Stimulated activated memory B cell treated with anti-CD40 and anti-IgM and Interleukin-4, amounts not matched to agents 10 μg/mL and 1 μg/mL and 100 μg/mL, for 72 hours (primary cell): ENCODE measurements around the gene AP2B1.
"Not testable (repeated sequence)": the region's sequence is repeated elsewhere in the genome, so short reads cannot be mapped to it uniquely, and the experiment has no call there.

Source experiments
- ATAC-seq: fragments of 150-1000 bp; cut with Tn5 transposase; 2 replicates; pipeline ENCODE4 v1.10.0; 2021
- H3K27ac Mint-ChIP-seq: one replicate; pipeline ENCODE4 v1.8.0; 2022; ENCODE audit warnings: mild to moderate bottlenecking, mixed read lengths
- H3K27me3 Mint-ChIP-seq: one replicate; pipeline ENCODE4 v1.8.0; 2022; ENCODE audit warnings: mixed read lengths
- H3K36me3 Mint-ChIP-seq: one replicate; pipeline ENCODE4 v1.8.0; 2022; ENCODE audit warnings: mixed read lengths
- H3K4me1 Mint-ChIP-seq: one replicate; pipeline ENCODE4 v1.8.0; 2022; ENCODE audit warnings: mixed read lengths
- H3K4me3 Mint-ChIP-seq: one replicate; pipeline ENCODE4 v1.8.0; 2022; ENCODE audit warnings: mild to moderate bottlenecking, moderate library complexity, mixed read lengths
- H3K9me3 Mint-ChIP-seq: one replicate; pipeline ENCODE4 v1.8.0; 2022; ENCODE audit warnings: mixed read lengths

Gene AP2B1

DNA sequence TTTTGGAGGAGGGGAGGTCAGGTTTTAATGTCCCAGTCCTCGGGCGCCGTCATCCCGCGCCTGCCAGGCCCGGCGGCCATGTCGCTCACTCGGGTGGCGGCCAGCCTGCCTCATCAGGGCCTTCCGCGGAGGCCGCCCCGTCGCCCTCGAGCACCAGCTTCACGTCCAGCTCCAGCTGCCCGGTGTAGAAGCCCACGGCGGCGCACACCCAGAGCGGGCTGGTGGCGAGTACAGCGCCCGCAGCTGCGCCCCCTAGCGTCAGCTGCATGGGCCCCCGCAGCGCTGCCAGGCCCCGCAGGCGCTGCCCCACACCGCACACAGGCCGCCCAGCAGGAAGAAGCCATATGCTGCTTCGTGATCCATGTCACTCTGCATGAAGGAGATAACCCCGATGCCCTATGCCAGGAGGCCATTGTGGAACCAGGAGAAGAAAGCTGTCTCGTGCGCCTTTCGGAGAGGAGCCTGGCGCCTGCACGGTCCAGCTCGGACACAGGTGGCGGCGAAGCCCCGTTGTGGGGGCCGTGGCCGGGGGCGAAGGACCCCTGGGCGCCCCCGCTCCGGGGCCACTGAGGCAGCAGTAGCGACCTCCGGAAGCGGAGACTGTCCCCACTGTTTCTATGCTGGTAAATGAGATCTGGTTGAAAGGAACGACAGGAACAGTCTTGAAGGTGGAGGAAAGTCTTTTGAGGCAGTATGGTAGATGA is 9.6 kb downstream of the AP2B1 start:
- H3K4me1 Mint-ChIP-seq, result no peaks in the 10 kb centered on the region
- H3K27ac Mint-ChIP-seq, result no peak overlapping the region
- H3K36me3 Mint-ChIP-seq, result peaks cover 53% of the 10 kb centered on the region
- no peak for ATAC-seq
- no peaks in the 10 kb centered on the region for H3K27me3 Mint-ChIP-seq
- H3K4me3 Mint-ChIP-seq, result no peak overlapping the region
- H3K9me3 Mint-ChIP-seq, result no peaks in the 10 kb centered on the region

DNA sequence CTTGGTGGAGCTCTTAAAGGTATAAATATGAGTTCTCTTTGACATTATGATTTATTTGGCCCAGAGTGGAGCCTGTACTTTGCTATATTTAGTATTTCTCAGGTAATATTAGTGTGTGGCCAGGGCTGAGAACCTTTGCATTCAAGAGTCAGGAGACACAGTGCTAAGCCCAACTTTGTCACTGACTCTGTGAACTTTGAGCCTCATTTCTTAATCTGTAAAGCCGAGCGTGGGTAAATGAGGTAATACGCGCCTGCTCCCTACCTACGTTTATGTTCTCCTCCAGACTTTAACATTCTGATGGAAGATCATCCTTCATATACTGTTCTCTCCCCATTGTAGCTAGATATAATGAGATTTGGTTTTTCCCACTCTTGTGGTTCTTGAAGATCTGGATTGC is 10.5 kb downstream of the AP2B1 start:
- ATAC-seq, result no peak
- H3K36me3 Mint-ChIP-seq, result peaks cover 54% of the 10 kb centered on the region
- H3K27ac Mint-ChIP-seq, result no peak overlapping the region
- no peak overlapping the region for H3K4me3 Mint-ChIP-seq
- no peaks in the 10 kb centered on the region for H3K9me3 Mint-ChIP-seq
- no peaks in the 10 kb centered on the region for H3K27me3 Mint-ChIP-seq
- no peaks in the 10 kb centered on the region for H3K4me1 Mint-ChIP-seq

DNA sequence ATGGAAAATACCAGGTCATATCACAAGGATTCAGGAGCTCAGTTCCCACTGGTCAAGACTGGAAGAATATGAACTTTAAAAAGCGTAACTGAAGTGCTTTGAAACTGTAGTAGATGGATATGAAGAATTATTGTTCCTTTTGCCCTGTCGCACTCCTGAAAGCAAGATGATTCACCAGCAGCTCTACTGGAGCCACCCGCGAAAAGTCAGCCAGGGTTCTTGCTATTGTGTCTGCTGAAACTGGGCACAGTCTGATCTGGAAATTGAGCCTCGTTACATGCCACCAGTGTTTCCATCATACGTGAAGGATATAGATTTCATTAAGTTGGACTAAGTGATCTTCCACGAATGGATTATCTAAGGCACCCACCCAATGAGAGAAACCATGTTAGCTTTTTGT is 16.6 kb downstream of the AP2B1 start:
- Mint-ChIP-seq H3K27me3 (no peaks in the 10 kb centered on the region), H3K4me1 (no peaks in the 10 kb centered on the region), H3K9me3 (no peaks in the 10 kb centered on the region), H3K36me3 (peaks cover 63% of the 10 kb centered on the region), H3K27ac (no peak overlapping the region), H3K4me3 (no peak overlapping the region)
- ATAC-seq, result no peak

DNA sequence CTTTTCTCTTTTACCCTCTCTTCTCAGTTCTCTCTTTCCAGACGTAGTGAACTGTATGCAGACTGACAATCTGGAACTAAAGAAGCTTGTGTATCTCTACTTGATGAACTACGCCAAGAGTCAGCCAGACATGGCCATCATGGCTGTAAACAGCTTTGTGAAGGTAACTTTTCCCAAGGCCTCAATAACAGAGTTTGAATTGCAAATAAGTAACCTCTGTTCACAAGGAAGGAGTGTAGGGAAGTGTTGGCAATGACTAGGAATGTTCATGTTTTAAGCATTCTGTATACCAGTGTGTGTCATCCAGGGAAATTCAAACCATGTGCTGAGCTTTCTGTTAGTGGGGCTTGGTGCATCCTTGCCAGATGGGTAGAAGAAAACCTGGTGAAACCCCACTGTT is 18.6 kb downstream of the AP2B1 start:
- peaks cover 54% of the 10 kb centered on the region for H3K36me3 Mint-ChIP-seq
- H3K4me3 Mint-ChIP-seq, result no peak overlapping the region
- ATAC-seq, result no peak
- no peaks in the 10 kb centered on the region for H3K4me1 Mint-ChIP-seq
- no peak overlapping the region for H3K27ac Mint-ChIP-seq
- no peaks in the 10 kb centered on the region for H3K9me3 Mint-ChIP-seq
- no peaks in the 10 kb centered on the region for H3K27me3 Mint-ChIP-seq

DNA sequence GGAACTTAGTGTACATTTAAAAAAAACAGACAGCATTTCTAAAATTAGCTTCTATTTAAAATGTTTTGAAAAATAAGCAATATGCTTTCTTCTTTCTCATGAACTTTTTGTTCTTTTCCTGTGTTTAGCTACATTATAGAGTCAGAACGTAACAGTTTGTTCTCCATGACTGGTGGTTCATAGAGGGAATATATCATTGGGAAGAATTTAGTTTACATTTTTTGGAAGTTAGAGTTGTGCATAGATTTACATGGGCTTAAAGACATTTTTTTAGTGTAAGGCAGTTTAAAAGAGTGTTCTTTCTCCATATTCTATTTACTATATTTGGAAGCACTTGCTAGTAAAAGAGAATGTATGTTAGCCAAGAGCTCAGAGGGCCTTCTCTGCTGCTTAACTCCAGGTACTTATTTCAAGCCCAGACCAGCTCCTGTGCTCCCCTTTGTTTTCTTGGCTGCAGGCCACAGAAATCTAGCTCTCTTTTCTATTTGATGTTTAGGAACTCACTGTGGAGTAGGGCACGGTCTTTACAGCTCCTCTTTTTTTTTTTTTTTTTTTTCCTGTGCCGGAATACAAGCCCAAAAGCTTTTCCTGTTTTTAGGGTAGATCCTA is 20.2 kb downstream of the AP2B1 start:
- Mint-ChIP-seq H3K27ac (no peak overlapping the region), H3K4me1 (no peaks in the 10 kb centered on the region), H3K27me3 (no peaks in the 10 kb centered on the region), H3K4me3 (no peak overlapping the region), H3K36me3 (peaks cover 54% of the 10 kb centered on the region), H3K9me3 (no peaks in the 10 kb centered on the region)
- ATAC-seq, result no peak

DNA sequence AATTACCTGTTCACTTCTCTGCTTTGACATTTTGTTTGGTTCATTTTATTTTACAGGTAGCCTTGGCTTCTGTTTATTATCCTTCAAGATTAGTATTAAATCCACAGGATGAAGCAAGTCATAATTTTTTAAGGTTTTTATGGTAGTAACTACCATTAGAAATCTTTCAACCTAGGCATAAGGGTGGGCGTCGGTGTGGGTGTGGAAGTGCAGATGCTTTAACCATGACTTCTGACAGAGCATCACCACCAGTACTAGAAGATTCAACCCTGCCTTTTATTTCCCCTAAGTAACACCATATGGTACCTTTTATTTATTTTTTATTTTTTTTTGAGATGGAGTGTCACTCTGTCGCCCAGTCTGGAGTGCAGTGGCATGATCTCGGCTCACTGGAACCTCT is 22.7 kb downstream of the AP2B1 start:
- Mint-ChIP-seq H3K4me1 (no peaks in the 10 kb centered on the region), H3K36me3 (peaks cover 38% of the 10 kb centered on the region), H3K4me3 (no peak overlapping the region), H3K27me3 (no peaks in the 10 kb centered on the region), H3K9me3 (no peaks in the 10 kb centered on the region), H3K27ac (no peak overlapping the region)
- ATAC-seq, result no peak

DNA sequence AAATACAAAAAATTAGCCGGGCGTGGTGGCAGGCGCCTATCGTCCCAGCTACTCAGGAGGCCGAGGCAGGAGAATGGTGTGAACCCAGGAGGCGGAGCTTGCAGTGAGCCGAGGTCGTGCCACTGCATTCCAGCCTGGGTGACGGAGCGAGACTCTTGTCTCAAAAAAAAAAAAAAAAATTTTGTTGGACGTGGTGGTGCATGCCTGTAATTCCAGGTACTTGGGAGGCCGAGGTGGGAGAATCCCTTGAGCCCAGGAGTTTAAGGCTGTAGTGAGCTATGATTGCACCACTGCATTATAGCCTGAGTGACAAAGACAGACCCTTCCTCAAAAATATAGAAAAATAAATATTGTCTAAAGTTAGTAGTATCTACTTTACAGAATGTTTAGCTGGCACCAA is 23.6 kb downstream of the AP2B1 start:
- ATAC-seq, H3K4me3 Mint-ChIP-seq, H3K27ac Mint-ChIP-seq, H3K4me1 Mint-ChIP-seq, H3K9me3 Mint-ChIP-seq, H3K27me3 Mint-ChIP-seq: not testable (repeated sequence)
- peaks cover 31% of the 10 kb centered on the region for H3K36me3 Mint-ChIP-seq

DNA sequence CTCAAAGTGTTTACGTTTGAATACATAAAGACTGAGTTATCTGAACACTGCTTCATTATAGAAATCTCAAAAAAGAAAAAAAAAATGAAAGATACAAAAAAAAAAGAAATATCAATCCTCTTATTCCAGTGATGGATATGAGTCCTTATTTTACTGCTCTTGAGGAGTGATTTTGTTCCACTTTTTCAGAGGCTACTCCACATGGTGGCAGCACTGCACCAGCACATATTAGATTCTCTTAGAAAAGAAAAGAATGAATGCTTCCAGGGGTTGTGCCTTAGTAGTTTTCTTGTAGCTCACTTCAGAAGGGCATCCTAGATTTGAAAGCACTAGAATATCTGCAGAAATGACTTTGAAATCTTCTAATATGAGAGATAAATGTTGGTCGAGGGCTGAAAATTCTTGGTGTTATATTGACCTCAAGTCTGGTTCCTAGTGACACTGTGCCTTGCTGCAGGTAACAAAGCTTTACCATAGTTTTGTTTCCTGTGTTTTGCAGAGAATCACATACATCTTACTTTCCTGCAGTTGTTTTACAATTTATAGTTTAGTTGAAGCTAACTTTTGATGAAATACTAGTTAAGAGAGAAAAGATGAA is 25.9 kb downstream of the AP2B1 start:
- Mint-ChIP-seq H3K27me3 (no peaks in the 10 kb centered on the region), H3K9me3 (no peaks in the 10 kb centered on the region), H3K27ac (no peak overlapping the region), H3K4me1 (peaks cover 5% of the 10 kb centered on the region), H3K4me3 (no peak overlapping the region), H3K36me3 (peaks cover 9% of the 10 kb centered on the region)
- no peak for ATAC-seq

DNA sequence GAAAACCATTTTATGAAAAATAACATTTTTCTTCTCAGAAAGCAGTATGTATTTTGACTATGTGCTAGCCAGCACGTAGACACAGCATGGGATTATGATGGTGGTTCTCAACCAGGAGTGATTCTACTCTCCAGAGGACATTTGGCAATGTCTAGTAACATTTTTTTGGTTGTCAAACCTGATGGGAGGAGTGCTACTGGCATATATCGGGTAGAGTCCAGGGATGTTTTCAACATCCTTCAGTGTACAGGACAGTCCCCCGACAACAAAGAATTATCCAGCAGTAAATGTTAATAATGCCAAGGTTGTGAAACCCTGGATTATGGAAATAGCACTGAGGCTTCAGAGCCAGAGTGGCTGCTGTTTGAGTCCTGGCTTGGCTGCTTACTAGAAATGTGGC is 27.7 kb downstream of the AP2B1 start:
- Mint-ChIP-seq H3K36me3 (peaks cover 5% of the 10 kb centered on the region), H3K4me1 (peaks cover 12% of the 10 kb centered on the region), H3K27ac (no peak overlapping the region), H3K9me3 (no peaks in the 10 kb centered on the region), H3K27me3 (no peaks in the 10 kb centered on the region), H3K4me3 (no peak overlapping the region)
- no peak for ATAC-seq

DNA sequence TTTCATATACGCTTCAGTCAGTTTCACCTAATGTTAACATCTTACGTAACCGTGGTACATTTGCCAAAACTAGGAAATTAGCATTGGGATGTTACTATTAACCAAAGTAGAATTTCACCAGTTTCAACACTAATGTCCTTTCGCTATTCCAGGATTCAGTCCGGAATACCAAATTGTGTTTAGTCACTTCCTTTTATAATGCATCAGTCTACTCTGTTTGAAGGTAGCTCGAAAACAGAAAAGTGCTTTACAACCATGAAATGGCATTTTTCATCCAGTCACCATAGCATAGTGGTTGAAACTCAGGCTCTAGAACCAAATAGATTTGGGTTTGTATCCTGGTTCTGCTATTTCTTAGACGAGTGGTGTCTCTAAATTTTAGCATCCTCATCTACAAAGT is 29.4 kb downstream of the AP2B1 start:
- Mint-ChIP-seq H3K4me3 (no peak overlapping the region), H3K27ac (no peak overlapping the region), H3K4me1 (peaks cover 12% of the 10 kb centered on the region), H3K36me3 (no peaks in the 10 kb centered on the region), H3K27me3 (no peaks in the 10 kb centered on the region), H3K9me3 (no peaks in the 10 kb centered on the region)
- ATAC-seq, result no peak

DNA sequence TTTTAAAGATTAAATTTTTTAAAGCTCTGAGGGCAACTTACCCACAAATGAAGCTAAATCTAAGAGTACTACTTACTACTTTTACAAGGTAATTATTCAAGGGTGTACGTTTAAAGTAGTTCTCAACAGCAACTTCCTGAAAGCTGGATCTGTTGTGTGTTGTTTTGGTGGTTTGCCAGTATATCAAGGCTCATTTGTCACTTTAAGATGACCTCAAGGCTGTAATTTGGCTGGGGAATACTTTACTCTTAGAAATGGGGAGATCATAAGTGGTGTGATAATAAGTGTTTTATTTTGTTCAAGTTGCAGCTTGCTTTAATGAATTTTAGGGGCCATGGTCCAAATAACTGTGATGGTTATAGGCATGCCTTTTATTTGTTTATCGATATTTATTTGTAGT is 30.4 kb downstream of the AP2B1 start:
- no peaks in the 10 kb centered on the region for H3K9me3 Mint-ChIP-seq
- no peak for ATAC-seq
- H3K4me3 Mint-ChIP-seq, result no peak overlapping the region
- H3K27ac Mint-ChIP-seq, result no peak overlapping the region
- H3K36me3 Mint-ChIP-seq, result no peaks in the 10 kb centered on the region
- no peaks in the 10 kb centered on the region for H3K27me3 Mint-ChIP-seq
- H3K4me1 Mint-ChIP-seq, result peaks cover 12% of the 10 kb centered on the region

DNA sequence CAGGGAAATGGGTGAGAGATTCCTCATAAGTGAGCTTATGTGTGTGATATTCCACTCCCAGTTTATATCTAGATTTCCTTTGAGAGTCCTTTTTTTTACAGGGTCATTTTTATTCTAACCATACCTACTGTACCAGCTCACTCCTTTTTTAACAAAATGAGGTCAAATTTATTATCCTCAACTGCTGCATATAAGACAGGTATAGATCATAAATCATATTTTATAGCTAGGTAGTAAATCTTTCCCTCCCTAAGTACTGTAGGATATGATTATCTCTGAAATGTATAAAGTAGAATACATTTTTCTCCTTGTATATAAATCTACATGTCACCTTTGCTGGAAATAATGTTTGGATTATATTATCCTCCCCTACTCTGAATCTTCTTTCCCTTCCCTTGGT is 31.5 kb downstream of the AP2B1 start:
- Mint-ChIP-seq H3K4me1 (peaks cover 12% of the 10 kb centered on the region), H3K27ac (no peak overlapping the region), H3K36me3 (no peaks in the 10 kb centered on the region), H3K27me3 (no peaks in the 10 kb centered on the region), H3K9me3 (no peaks in the 10 kb centered on the region), H3K4me3 (no peak overlapping the region)
- ATAC-seq, result no peak

DNA sequence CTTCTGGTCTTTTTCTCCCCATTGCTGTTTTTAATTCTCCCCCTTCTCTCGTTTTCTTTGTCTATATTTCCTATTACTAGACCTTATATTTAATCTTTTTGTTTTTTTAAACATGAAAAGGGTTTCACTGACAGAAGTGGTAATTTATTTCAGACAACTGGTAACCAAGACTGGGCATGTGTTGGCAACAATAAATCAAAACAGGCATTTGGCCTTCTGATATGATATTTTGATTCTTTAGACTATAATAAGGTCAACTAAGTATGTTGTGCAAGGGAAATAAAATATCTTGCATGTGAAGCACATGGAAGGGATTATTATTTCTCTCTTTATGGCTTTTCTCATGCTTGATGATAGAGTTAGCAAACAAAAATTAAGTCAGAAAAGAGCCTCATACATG is 34.6 kb downstream of the AP2B1 start:
- peaks cover 16% of the 10 kb centered on the region for H3K4me1 Mint-ChIP-seq
- no peaks in the 10 kb centered on the region for H3K27me3 Mint-ChIP-seq
- no peak overlapping the region for H3K27ac Mint-ChIP-seq
- no peak for ATAC-seq
- no peaks in the 10 kb centered on the region for H3K9me3 Mint-ChIP-seq
- H3K36me3 Mint-ChIP-seq, result peaks cover 27% of the 10 kb centered on the region
- no peak overlapping the region for H3K4me3 Mint-ChIP-seq

DNA sequence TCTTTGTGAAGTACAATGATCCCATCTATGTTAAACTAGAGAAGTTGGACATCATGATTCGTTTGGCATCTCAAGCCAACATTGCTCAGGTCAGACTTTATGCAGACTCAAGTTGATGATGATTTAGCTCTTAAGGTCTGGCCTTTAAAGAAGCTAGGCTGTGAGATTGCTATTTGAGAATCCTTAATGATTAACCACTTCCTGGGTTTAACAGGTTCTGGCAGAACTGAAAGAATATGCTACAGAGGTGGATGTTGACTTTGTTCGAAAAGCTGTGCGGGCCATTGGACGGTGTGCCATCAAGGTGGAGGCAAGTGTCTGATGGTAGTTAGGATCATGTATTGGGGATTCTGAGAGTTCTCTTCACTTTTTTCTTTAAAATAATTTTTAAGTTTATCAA is 40.3 kb downstream of the AP2B1 start:
- no peak overlapping the region for H3K27ac Mint-ChIP-seq
- peaks cover 61% of the 10 kb centered on the region for H3K36me3 Mint-ChIP-seq
- no peaks in the 10 kb centered on the region for H3K27me3 Mint-ChIP-seq

DNA sequence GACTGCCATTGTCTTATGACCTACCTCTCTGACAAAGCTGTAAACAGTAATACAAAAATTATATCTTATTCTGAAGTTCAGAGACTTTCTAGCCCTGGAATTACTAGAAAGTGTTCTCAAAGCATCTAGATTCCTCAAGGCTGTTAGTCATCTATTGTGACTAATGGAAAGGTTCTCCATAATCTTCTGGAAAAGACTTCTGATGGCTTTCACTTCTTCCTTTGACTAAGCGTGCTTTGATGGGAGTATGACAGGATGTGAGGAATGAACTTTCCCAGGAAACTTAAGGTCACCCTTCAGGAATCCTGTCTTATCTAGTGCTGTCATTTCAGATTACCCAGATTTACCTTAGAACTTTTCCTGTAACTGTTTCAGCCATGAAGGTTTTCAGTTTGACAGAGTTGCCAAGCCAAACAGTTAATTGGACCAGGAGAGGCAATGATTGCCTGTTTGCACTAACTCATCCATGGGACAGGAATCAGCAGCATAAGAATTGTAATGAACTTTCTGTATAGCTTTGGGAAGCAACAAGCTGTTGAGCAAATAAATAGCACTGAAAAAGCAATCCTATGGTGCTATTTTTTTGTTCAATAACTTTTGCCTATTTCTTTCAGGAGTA is 43.5 kb downstream of the AP2B1 start:
- peaks cover 57% of the 10 kb centered on the region for H3K36me3 Mint-ChIP-seq

More for the DNA sequence above, 40.3 kb downstream of the AP2B1 start:
- H3K4me3 Mint-ChIP-seq, result no peak overlapping the region
- H3K9me3 Mint-ChIP-seq, result no peaks in the 10 kb centered on the region
- ATAC-seq, result no peak
- peaks cover 9% of the 10 kb centered on the region for H3K4me1 Mint-ChIP-seq

DNA sequence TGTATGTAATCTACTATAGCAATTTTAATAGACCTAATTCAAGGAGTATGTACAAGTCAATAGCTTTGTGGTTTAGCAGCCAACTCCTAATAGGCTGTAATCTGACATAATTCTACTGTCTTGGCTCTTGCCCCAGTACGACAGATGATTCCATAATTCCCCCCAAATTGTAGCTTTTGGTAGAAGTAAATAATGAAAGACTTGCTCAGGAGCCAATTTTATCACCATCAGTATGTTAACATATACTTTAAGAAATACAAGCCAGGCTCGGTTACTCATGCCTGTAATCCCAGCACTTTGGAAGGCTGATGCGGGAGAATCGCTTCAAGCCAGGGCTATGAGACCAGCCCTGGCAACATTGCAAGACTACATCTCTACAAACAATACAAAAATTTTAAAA is 53.9 kb downstream of the AP2B1 start:
- H3K27me3 Mint-ChIP-seq, result no peaks in the 10 kb centered on the region
- H3K36me3 Mint-ChIP-seq, result peaks cover 34% of the 10 kb centered on the region
- H3K27ac Mint-ChIP-seq, result no peak overlapping the region
- H3K9me3 Mint-ChIP-seq, result no peaks in the 10 kb centered on the region
- ATAC-seq, result no peak
- no peaks in the 10 kb centered on the region for H3K4me1 Mint-ChIP-seq
- no peak overlapping the region for H3K4me3 Mint-ChIP-seq

More for the DNA sequence above, 43.5 kb downstream of the AP2B1 start:
- H3K4me3 Mint-ChIP-seq, result no peak overlapping the region
- H3K27me3 Mint-ChIP-seq, result no peaks in the 10 kb centered on the region
- no peak for ATAC-seq
- no peaks in the 10 kb centered on the region for H3K9me3 Mint-ChIP-seq
- H3K27ac Mint-ChIP-seq, result no peak overlapping the region
- H3K4me1 Mint-ChIP-seq, result peaks cover 9% of the 10 kb centered on the region
